ENCODE measurements around the gene NUMA1.

The NUMA1 gene

DNA sequence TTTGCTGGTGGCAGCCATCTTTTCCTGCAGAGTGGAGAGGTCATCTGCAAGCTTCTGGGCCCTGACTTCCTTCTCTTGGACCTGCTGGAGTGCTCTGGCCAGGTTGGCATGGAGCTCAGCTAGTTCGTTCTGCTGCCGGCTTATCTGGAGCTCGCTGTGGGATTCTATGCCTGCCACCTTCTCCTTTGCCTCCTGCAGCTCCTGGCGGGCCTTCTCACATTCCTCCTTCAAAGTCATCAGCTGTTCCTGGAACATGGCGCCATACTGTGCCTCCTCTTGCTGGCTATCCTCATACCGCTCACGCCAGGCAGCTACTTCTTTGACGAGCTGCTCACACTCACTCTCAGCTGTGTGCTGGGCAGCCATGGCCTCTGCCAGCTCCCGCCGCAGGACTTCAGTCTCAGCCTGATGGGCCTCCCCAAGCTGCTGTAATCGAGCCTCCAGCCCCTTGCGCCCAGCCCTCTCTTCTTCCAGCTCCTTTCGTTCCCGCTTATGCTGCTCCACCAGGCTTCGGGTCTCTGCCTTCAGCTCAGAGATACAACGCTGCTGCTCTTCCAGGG lies 65.5 kb downstream of the NUMA1 start:
- no peak for DNase-seq

GRCh38 chr11:72013765-72014711 lies 66.3 kb downstream of the NUMA1 start:
- no peak for DNase-seq

DNA sequence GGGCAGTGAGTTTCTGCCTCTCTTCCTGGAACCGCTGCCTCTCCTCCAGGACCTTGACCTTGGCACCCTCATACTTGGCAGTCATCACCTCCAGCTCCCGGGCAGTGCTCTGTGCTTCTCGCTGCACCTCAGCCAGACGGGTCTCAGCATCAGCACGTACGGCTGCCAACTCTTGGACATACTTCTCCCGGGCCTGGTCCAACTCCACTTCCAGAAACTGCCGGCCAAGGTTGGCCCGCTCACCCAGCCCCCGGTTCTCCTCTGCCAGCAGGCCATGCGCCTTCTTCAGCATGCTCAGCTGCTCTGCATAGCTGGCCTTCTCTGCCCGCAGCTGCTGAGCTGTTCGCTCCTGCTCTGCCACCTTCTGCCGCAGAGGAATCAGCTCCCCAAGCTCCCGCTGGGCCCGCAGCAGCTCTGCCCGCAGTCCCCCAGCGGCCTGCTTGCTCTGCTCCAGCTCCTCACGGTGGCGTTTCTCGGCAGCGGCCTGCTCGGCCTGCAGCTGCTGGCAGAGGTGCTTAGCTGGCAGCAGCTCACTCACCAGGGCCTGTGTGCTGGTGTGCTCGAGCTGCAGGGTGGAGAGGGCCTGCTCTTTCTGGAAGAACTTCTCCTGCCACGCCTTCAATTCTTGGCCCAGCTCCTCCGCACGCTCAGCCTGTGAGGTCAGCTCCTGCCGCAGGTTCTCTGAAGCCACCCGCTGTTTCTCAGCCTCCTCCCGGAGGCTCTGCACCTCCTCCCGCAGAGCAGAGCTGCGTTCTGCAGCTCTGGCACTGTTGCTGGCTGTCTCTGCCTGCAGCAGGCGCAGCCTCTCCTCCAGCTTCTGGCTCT lies 67.2 kb downstream of the NUMA1 start:
- DNase-seq: no peak

- DNase-seq: no peak
These were observed 68.2 kb downstream of the NUMA1 start for GRCh38 chr11:72012091-72012630.

DNA sequence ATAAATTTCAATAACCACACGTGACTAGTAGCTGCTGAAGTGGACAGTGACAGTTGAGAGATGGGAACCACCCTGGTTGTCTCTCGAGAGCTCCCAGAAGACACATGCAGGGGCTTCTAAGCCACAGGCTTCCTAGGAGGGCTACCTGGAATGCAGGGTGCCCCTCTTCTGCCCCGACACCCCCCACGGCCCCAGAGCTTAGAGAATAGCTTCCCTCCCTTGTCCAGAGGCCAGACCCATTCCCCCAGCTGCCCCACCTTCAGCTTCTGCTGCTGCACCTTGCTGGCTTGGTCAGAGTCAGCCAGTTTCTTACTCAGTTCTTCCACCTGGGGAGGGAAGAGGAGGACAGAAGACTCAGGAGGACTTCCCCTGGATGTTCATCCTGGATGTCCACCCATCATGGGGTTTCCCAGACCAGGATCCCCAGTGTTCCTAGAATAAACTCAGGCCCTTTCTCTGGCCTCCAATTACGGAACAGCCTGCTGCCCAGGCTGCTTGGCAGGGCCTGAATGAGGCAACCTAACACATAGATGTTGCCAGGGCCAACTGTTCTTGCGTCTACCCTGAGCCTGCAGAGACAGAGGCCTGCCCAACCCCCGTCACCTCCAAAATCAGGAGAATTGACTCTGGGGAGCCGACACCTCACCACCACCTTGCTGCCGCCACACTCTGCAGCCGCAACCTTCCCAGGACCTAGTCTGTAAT lies 69.7 kb downstream of the NUMA1 start:
- no peak for DNase-seq

DNA sequence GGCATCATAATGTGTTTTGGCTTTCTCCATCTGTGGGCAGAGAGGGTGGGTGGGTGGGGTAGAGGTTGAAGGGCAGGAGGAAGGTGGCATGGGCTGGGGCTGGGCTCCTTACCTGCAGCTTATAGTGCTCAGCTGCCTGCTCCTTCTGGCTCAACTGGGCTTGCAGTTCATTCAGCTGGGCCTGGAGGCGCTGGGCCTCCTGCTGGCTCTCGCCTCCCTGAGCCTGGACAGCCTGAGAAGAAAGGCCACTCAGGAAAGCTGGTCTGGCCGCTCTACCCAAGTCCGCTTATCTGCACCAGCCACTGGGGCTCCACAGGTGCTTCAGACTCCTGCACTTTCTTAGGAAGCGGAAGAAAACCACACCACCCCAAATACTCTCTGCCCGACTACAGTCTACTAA lies 71.2 kb downstream of the NUMA1 start:
- no peak for DNase-seq

- DNase-seq: no peak
These were observed 71.6 kb downstream of the NUMA1 start for GRCh38 chr11:72008728-72009127.

DNA sequence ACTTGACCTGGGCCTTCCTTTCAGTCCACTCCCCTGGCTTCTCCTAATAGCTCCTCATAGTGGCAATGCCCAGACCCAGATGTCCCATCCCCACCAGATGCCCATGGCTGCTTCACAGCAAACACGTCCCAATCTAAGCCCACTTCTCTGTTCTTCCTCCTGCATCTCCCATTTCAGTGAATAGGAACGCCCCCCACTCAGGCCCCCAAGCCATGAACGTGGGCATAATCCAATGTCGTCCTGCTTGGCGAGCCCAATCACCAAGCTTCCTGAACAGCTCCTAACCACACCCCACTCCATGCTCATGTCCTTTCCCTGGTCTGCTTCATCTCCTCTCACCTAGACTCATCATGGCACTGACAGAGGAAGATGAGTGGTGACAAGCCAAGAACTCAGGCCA lies 72.8 kb downstream of the NUMA1 start:
- no peak for DNase-seq

- DNase-seq: no peak
These were observed 73.3 kb downstream of the NUMA1 start for GRCh38 chr11:72007089-72007476.

DNA sequence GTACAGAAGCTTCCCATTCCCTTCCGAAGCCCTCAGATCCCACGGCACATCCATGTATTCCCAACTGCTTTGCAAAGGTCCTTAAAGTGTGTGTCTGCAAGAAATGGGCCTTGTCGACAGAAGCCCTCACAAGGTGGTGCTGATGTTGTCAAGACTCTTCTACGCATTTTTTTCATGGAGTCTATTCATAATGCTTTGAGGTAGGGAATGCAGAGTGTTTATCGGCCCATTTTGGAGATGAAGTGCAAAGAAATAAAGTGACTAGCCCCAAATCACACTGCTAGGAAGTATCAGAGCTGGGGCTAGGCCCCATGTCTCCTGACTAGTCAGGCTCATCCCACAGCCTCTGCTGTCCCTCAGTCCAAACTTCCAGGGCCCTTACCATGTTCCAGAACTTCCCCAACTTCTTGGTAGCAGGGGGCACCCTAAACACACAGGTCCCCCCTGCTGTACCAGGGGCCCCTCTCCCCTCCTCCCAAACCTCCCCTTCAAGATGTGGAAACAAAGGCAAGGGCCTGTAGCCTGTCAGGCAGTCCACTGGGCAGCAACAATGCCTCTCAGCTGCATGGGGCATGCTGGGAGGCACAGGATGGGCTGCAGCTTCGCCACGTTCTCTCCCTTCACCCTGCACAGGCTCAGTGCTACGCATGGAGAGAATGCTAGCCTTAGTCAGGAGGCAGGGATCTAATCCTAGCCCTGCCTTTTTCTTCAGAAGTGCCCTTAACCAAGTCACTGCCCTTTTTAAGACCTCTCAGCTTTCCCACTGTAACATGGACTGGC lies 73.8 kb downstream of the NUMA1 start:
- no peak for DNase-seq

DNA sequence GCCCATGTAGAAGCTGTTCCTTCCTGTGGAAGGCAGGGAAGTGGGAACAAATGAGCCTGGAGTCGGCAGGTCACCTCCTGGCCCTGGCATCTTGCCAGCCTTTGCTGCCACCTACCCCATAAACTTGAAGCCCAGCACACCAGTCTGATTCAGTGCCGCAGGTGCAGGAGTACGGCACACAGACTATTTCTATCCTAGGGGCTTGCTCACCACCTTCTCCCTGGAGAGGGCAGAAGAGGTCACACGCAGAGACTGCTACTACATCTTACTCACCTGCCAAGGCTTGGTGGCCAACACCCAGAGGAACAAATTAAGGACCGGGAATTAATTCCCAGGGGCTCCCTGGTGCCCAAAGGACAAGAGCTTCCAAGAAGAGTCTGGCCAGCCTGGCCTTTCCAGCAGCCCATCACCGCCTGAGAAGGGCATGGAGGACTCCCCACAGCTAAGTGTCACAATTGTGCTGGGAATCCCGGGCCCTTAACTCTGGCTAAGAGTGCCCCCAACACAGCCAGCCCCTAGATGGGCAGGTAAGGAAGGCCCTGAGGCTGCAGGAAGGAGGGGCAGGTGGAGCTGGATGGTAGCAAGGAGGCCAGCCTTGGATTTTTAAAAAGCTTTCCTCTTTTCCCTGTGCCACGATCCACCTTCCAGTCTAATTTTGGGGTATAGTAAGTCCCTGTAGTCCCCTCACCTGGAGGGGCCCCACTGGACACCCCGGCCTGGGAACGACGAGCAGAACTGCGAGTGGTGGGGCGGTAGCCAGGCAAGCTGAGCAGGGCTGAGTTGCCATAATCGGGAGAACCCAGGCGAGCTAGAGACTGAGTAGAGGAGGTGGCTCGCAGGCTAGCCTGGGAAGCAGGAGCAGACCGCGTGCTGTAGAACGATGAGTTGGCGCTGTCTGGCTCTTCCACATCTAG lies 74.7 kb downstream of the NUMA1 start:
- DNase-seq: no peak

- no peak for DNase-seq
These were observed 75.6 kb downstream of the NUMA1 start for GRCh38 chr11:72004515-72005346.

DNA sequence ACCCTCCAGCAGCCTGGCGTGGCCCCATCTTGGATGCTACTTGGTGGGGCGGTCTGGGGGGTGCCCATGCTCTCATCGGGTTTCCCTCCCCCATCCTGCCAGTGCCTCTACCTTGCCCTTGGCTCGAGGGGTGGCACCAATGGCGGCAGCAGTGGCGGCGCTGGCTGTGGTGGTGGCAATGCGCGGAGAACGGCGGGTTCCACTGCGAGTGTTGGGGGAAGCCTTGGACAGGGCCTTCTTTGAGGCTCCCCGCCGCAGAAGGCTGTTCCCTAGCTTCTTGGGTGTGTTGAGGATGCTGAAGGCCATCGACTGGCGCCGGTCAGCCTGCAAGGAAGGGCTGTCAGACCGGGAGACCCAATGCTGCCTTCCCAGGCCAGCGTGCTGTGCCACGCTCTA lies 76.6 kb downstream of the NUMA1 start:
- DNase-seq: no peak

DNA sequence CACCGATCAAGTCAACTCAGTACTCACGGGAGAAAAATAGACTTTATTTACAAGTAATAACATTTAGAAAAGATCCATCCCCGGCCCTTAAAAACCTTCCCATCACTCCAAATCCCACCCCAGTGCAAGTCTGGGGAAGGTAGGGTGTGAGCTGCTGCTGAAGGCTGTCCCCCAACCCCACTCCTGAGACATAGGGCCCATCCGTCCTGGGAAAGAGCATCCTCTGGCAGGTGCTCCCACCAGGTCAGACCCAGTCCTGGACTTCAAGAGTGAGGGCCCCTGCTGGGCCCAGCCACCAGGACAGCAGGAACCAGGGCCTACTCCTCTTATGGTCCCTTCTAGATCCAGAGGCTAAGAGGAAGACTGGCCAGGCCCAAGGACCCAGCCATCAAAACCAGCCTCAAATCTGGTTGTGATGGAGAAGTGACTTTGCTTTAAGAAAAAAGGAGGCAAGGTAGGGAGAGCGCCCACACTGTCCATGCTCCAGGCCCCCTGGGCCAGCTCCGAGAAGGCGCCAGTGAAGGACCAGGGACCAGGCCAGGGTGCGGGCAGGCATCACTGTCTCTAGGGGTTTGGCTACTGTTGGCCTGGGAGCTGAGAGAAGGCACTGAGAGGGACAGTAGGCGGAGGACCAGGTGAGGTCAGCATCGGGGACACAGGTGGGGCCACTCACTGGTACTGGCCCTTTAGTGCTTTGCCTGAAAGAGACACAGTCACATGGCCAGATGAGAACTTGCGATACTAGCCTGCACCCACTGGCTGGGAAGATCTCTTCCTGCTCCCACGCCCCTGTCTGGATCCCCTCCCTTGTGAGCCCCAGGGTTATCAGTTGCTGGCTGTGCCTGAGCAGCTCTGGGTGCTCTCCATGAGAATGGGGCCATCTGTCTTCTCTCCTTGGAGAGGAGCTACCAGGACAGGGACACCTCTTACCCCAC lies 77.2 kb downstream of the NUMA1 start:
- DNase-seq: no peak

- DNase-seq: no peak
These were observed 78.3 kb downstream of the NUMA1 start for GRCh38 chr11:72001834-72002591.

DNA sequence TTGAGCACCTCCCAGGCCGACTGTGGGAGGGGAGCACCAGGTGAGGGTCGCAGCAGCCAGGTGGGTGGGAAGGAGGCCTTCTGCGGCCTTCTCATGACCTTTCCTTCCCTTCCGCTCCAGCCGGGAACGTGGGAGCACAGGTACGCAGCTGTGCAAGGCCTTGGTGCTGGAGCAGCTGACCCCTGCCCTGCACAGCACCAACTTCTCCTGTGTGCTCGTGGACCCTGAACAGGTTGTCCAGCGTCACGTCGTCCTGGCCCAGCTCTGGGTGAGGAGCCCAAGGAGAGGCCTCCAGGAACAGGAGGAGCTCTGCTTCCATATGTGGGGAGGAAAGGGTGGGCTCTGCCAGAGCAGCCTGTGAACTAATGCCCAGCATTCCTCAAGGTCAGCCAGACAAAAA lies 79.1 kb downstream of the NUMA1 start:
- no peak for DNase-seq

- DNase-seq: no peak
These were observed 80.0 kb downstream of the NUMA1 start for GRCh38 chr11:72000202-72000867.

Data from cerebellar nuclear complex (tissue), 1 donor.